ENCODE data around the gene ATP6V1F. TPM values are rescaled to one million over a fixed set of nuclear protein-coding genes. Genes with fewer than 3 reads are reported as not detected.

Gene ATP6V1F
- total RNA-seq, 6 experiments from 2014 or later: 179 to 212 (median 193) TPM

DNA sequence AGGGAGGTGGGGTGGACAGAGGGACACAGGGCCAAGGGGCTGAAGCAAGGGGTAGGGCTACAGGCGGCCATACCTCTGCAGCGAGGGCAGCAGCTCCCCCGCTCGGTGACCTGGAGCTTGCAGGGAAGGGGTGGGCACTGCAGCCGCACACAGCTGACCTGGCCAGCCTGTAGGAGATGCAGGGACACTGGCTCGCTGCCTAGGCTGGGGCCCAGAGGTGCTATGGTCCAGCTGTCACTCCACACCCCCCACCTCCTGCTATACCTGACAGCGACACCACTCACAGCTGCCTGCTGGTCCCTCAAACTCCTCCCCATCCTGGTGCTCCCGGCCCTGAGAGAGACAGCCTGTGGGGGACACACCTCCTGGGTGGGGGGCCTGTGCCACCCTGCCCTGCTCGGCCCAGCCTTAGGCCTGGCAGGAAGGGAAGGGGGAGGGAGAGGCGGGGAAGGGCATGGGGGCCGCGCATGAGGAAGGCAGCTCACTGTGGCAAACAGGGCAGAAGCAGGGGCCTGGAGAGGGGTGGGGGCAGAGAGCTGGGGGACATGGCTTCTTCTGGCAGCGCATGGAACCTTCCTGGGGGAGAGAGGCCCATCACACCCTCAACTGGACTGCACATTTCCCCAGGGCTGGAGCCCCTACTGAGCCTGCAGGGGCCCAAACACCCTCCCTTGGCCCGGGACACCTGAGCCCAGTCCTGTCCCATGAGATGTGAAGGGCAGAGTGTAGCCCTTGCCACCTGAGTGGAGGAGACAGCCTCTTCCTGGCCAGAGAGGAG is 23.9 kb downstream of the ATP6V1F start:
- Mint-ChIP-seq H3K4me3 (no peak overlapping the region), H3K36me3 (ENCODE audit: low read depth) (no peaks in the 10 kb centered on the region), H3K4me1 (ENCODE audit: low read depth) (no peaks in the 10 kb centered on the region), H3K9me3 (no peaks in the 10 kb centered on the region), H3K27ac (no peak overlapping the region), H3K27me3 (ENCODE audit: insufficient read depth) (peaks cover 2% of the 10 kb centered on the region; the same call in 1 of the 2 replicates)
- TF ChIP-seq, protein P1, sequence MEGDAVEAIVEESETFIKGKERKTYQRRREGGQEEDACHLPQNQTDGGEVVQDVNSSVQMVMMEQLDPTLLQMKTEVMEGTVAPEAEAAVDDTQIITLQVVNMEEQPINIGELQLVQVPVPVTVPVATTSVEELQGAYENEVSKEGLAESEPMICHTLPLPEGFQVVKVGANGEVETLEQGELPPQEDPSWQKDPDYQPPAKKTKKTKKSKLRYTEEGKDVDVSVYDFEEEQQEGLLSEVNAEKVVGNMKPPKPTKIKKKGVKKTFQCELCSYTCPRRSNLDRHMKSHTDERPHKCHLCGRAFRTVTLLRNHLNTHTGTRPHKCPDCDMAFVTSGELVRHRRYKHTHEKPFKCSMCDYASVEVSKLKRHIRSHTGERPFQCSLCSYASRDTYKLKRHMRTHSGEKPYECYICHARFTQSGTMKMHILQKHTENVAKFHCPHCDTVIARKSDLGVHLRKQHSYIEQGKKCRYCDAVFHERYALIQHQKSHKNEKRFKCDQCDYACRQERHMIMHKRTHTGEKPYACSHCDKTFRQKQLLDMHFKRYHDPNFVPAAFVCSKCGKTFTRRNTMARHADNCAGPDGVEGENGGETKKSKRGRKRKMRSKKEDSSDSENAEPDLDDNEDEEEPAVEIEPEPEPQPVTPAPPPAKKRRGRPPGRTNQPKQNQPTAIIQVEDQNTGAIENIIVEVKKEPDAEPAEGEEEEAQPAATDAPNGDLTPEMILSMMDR (IDR thresholded peaks at IDR 0.05): no peak
- no peak for DNase-seq

DNA sequence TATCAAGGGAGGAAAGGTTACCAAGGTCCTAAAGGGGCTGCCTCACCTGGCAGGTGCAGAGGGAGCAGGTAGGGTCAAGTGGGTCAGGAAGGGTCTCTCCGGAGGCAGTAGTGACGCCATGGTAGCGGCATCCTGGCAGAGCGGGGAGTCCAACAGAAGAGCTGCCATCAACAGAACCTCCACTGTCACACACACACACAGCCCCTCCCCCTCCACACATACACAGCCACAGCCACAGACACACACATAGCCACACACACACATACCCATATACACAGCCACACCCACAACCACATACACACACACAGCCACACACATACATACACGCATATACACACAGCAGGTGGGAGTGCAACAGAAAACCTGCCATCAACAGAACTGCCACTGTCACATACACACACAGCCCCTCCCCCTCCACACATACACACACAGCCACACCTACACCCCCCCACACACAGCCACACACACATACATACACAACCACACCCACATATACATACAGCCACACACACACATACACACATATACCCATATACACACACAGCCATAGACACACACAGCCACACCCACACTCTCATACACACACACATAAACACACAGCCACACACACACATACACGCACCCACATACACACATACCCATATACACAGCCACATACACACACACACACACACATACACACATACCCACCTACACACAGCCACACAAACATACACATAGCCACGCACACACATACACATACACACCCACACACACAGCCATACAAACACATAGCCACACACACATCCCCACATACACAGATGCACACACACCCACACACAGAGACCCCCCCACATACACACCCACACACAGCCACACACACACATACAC is 24.7 kb downstream of the ATP6V1F start:
- Mint-ChIP-seq H3K4me3 (no peak overlapping the region), H3K27ac (no peak overlapping the region), H3K9me3 (no peaks in the 10 kb centered on the region), H3K36me3 (ENCODE audit: low read depth) (no peaks in the 10 kb centered on the region), H3K27me3 (ENCODE audit: insufficient read depth) (peaks cover 2% of the 10 kb centered on the region; the same call in 1 of the 2 replicates), H3K4me1 (ENCODE audit: low read depth) (no peaks in the 10 kb centered on the region)
- no peak for DNase-seq
- TF ChIP-seq, protein P1 (IDR thresholded peaks at IDR 0.05): no peak

DNA sequence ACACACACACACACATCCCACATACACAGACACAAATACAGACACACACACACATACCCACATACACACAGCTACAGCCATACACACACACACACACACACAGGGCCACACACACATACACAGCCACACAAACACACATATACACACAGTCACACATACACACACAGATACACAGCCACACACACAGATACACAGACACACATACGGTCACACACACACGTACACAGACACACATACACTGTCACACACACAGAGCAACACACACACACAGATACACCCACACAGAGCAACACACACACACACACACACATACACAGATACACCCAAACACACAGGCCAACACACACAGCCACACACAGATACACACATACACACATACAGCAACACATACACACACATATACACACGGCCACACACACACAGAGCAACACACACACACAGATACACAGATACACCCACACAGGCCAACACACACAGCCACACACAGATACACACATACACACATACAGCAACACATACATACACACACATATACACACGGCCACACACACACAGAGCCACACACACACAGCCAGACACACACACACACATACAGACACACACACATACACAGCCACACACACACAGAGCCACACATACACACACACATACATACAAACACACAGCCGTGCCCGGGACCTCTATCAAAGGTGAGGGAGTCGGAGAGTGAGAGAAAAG is 25.5 kb downstream of the ATP6V1F start:
- no peaks in the 10 kb centered on the region for H3K9me3 Mint-ChIP-seq
- TF ChIP-seq, protein P1 (IDR thresholded peaks at IDR 0.05): no peak
- H3K27ac Mint-ChIP-seq: no peak overlapping the region
- no peak overlapping the region for H3K4me3 Mint-ChIP-seq
- H3K27me3 Mint-ChIP-seq (ENCODE audit: insufficient read depth): peaks cover 2% of the 10 kb centered on the region; the same call in 1 of the 2 replicates
- no peak for DNase-seq
- H3K36me3 Mint-ChIP-seq (ENCODE audit: low read depth): no peaks in the 10 kb centered on the region
- no peaks in the 10 kb centered on the region for H3K4me1 Mint-ChIP-seq (ENCODE audit: low read depth)

DNA sequence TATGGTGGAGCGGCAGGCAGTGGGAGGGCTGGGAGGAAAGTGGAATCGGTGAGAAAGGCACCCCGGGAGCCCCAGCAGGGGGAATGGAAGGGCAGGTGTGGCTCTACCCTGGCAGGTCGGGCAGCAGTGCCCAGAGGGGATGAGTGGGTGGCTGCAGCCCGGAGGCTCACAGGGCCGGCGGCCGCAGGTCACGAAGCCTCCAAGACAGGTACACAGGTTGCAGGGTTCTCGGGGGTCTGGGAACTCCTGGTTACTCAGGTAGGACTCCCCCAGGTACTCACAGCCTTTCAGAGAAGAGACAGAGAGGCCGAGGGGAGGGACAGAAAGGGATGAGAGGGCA is 26.1 kb downstream of the ATP6V1F start:
- Mint-ChIP-seq H3K9me3 (no peaks in the 10 kb centered on the region), H3K4me1 (ENCODE audit: low read depth) (no peaks in the 10 kb centered on the region), H3K4me3 (no peak overlapping the region), H3K27ac (no peak overlapping the region), H3K36me3 (ENCODE audit: low read depth) (no peaks in the 10 kb centered on the region), H3K27me3 (ENCODE audit: insufficient read depth) (peaks cover 2% of the 10 kb centered on the region; the same call in 1 of the 2 replicates)
- TF ChIP-seq, protein P1 (IDR thresholded peaks at IDR 0.05): no peak
- DNase-seq: no peak

DNA sequence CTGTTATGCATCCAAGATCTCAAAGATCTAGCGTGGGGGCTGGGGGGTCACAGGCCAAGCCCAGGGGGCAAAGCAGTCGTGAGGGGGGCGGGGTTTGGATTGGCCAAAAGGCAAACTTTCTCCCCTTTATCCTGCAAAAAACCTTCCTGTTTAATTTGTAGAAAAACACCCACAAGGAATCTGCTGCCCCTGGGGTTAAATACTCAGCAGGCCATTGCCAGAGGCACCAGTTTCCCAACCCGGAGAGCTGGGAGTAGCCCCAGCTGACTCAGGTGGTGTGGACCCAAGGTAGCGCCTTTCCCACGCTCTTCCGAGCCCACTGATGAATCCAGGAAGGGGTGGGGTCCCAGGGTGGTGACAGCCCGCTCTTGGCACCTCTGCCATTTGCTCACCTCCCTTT is 26.5 kb downstream of the ATP6V1F start:
- no peaks in the 10 kb centered on the region for H3K4me1 Mint-ChIP-seq (ENCODE audit: low read depth)
- no peaks in the 10 kb centered on the region for H3K36me3 Mint-ChIP-seq (ENCODE audit: low read depth)
- H3K27ac Mint-ChIP-seq: no peak overlapping the region
- no peaks in the 10 kb centered on the region for H3K9me3 Mint-ChIP-seq
- no peak for DNase-seq
- H3K4me3 Mint-ChIP-seq: no peak overlapping the region
- peaks cover 2% of the 10 kb centered on the region; the same call in 1 of the 2 replicates for H3K27me3 Mint-ChIP-seq (ENCODE audit: insufficient read depth)
- TF ChIP-seq, protein P1 (IDR thresholded peaks at IDR 0.05): no peak

Measured in HFFc6 (cell line).